SK-N-MC (cell line): ENCODE measurements around the gene TRMU.
A peak's percentile ranks its signal among the peaks of the same experiment; 100 is the strongest.

Experiments
- DNase-seq: peaks from one replicate; pipeline ENCODE4 v3.0.0-alpha.2; 2011; ENCODE audit warnings: low read depth, low spot score
- H3K27ac ChIP-seq: fragments of 200-600 bp; sonication (generic); 2 replicates; pipeline ENCODE4 v1.5.1; 2016; ENCODE audit warnings: mixed run types
- H3K36me3 ChIP-seq: fragments of 200-600 bp; sonication (generic); 2 replicates; pipeline ENCODE4 v1.6.1; 2017; ENCODE audit warnings: antibody characterized with exemption, low read length, mixed read lengths; ENCODE audit not compliant: insufficient read depth
- H3K4me3 ChIP-seq: fragments of 200-600 bp; sonication (generic); 2 replicates; pipeline ENCODE4 v1.5.1; 2016
- H3K9ac ChIP-seq: fragments of 200-600 bp; sonication (generic); 2 replicates; pipeline ENCODE4 v1.8.0; 2017; ENCODE audit warnings: mixed run types, mixed read lengths; ENCODE audit not compliant: insufficient read length
- H3K9me3 ChIP-seq: fragments of 200-600 bp; sonication (generic); 2 replicates; pipeline ENCODE4 v1.6.1; 2017; ENCODE audit warnings: low read depth, mild to moderate bottlenecking, antibody characterized with exemption, low read length, moderate library complexity, mixed read lengths
- EZH2 ChIP-seq: fragments of 200-600 bp; sonication (generic); IDR thresholded peaks from one replicate; pipeline ENCODE4 v1.6.1; 2017; ENCODE audit warnings: antibody characterized with exemption
- FOXP2 ChIP-seq: optimal IDR thresholded peaks from 2 replicates; pipeline ENCODE3; 2011; ENCODE audit warnings: mild to moderate bottlenecking, moderate library complexity; ENCODE audit not compliant: insufficient read depth; ENCODE audit errors: extremely low read length, control extremely low read depth
- POLR2AphosphoS5 ChIP-seq: IDR thresholded peaks from 2 replicates; pipeline ENCODE4 v1.6.1; 2012; ENCODE audit warnings: mild to moderate bottlenecking, low read depth, low read length, borderline replicate concordance

TRMU gene

DNA sequence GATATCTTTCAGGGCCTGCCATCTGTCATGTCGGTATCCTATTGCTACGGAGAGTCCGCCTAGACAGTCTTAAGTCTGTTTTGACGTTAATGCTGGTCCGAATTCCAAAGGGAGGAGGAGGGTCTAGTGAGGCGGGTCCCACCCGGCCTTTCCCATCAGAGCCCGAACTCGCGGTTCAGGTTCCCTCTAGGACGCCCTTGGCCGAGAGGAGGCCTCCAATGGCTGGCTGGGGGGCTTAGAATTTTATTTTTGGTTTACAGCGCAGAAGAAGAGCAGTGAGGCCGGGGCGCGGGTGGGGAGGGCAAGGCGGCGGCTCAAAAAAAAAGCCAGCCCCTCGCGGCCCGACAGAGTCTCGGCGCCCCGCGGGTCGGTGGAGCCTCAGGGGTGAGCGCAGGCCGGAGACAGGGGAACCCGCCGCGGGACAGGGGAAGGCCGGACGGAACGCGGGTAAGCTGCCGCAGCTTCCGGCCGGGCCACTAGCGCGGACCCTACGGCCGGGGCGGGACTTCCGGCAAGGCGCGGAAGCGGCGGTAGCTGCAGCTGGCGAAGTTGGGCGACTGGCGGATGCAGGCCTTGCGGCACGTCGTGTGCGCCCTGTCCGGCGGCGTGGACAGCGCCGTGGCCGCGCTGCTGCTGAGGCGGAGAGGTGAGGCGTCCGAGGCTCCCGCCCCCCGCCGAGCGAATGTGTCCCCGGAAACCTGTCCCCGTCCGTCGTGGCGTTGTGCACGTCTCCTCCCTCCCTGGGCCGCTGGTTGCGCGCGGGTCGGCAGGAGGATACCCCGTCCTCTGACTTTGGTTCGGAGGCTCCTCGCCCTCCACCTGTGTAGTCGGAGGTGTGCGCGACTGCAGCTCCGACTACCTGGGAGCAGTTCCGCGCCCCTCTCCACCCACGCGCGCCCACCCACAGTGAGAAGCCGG lies at the start of gene TRMU:
Gene TRMU (plus strand): TSS at position 514 of the 918 bp plus-strand sequence. CDS start 51 bp downstream, at position 565.
- Histone ChIP-seq H3K36me3 (peaks cover 39% of the 10 kb centered on the region), H3K27ac (peak within 1 kb of the TSS; percentile 83)
- TF ChIP-seq FOXP2, result peak; percentile 24
- no peak for TF ChIP-seq EZH2
- peak; percentile 85 for TF ChIP-seq POLR2AphosphoS5

DNA sequence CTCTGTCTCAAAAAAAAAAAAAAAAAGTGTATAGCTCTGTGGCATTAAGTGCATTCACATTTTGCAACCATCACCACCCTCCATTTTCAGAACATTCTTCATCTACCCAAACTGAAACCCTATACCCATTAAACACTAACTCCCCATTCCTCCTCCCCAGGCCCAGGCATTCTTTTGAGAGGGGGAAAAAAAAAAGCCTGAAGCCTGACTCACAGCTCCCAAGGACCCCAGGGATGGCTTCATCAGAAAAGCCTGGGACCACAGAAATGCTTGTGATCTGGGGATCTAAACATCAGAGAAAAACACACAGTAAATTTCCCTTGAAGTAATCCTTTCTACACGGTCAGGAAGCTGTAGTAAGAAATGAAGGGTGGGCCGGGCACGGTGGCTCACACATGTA lies 49.5 kb upstream of the TRMU start:
- H3K4me3 ChIP-seq, result no peak overlapping the region
- TF ChIP-seq EZH2 (no peak), POLR2AphosphoS5 (no peak), FOXP2 (no peak)
- no peak overlapping the region for H3K9ac ChIP-seq
- DNase-seq, result no peak
- no peak overlapping the region for H3K27ac ChIP-seq
- H3K36me3 ChIP-seq, result no peaks in the 10 kb centered on the region
- no peaks in the 10 kb centered on the region for H3K9me3 ChIP-seq

More for the DNA sequence above, at the start of gene TRMU:
- H3K9ac ChIP-seq, result peak within 1 kb of the TSS; percentile 96
- DNase-seq, result no peak
- no peaks in the 10 kb centered on the region for H3K9me3 ChIP-seq
- peak within 1 kb of the TSS; percentile 97 for H3K4me3 ChIP-seq

DNA sequence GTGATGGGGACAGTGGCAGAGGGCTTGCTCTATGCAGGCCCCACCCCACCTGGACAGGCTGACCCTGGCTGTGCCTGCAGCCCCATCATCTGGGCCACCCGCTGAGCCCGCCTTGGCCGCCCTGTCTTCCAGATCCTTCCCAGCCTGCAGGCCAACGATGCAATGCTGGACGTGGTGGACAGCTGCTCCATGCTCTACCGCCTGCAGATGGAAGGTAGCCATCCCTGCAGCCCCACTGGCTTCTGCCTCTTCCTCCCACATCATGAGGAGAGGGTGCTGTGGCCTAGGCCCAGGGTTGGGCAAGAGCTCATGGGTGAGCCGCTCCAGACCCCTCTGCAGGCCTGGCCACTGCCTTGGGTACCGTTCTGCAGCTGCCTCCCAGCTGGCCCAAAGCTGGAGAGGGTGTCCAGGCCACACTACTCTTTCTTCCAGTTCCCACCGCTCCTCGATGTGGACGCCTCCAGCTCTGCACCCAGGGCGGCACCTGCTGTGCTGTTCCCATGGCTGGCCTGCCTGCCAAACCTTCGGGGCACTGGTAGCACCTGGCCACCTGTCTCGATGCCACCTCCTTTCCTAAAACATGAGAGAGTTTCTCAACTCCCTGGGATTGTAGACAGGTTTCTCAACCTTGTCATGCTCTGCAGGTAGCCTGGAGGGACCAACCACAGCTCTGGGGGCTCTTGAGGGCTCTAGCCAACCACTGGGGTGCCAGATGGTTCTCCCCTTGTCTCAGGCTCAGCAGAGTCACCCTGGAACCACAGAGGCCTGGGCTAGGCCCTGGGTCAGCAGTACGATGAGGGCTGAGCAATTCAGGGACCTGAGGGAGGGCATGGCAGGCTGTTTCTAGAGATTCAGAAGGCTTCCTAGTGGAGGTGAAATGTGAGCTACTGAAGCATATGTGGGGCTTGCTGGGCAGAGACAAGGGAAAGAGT lies 48.3 kb upstream of the TRMU start:
- Histone ChIP-seq H3K9ac (no peak overlapping the region), H3K4me3 (no peak overlapping the region), H3K9me3 (no peaks in the 10 kb centered on the region), H3K27ac (no peak overlapping the region), H3K36me3 (no peaks in the 10 kb centered on the region)
- TF ChIP-seq EZH2 (no peak), POLR2AphosphoS5 (no peak), FOXP2 (no peak)
- DNase-seq, result no peak

DNA sequence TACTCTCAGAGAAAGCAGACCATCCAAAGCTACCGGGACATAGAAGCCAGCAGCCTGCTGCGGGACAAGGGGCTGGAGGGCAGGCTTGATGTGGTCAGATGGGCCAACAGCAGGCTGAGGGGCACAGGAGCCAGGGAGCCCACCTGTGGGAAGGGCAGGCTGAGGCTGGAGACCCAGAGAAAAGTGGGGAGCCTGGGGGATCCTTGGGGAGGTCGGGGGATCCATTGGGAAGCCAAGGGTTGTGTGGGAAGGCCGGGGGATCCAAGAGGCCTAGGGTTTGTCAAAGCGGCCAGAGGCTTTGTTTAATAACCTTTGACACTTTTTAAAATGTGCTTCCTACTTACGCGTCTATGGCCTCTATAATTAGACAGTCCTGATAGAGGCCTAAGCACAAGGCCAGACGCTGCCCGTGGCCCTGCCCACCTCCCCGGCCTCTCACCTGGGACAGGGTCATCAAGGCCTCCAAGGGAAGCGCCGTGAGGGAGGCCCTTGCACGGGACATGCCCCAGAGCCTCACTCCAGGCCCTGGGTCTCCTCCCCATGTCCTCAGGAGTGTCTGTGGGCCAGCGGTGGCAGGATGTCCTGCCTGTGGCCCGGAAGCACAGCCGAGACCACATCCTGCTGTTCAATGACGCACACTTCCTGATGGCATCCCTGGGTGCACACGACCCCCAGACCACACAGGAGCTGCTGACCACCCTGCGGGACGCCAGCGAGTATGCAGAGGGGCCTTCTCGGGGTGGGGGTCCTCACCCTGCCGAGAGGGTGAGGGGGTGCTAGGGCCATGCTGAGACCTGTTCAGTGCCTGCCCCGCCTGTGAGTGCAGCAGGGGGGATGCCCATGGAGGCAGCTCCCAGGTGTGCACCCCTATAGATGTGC lies 47.4 kb upstream of the TRMU start:
- H3K9me3 ChIP-seq, result no peaks in the 10 kb centered on the region
- no peak overlapping the region for H3K4me3 ChIP-seq
- TF ChIP-seq FOXP2, result no peak
- no peak for TF ChIP-seq EZH2
- no peak for TF ChIP-seq POLR2AphosphoS5
- H3K36me3 ChIP-seq, result no peaks in the 10 kb centered on the region
- H3K9ac ChIP-seq, result no peak overlapping the region
- DNase-seq, result no peak
- no peak overlapping the region for H3K27ac ChIP-seq

DNA sequence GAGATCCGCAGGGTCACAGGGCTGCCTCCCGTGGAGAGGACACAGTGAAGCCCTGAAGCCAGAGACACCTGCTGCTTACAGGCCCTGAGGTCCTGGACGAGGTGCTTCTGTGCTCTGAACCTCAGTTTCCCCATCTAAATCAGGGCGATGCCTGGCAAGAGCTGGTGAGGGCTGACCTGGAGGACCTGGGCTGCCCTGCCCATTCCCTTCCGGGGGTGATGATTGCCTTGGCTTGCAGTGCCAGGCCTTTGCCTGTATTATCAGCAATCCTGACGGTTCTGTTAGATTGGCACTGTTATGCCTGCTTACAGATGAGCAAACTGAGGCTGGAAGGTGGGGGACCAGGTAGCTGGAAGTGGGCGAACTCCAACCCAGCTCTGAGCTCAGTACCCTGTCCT lies 46.7 kb upstream of the TRMU start:
- H3K27ac ChIP-seq, result no peak overlapping the region
- TF ChIP-seq EZH2, result no peak
- TF ChIP-seq POLR2AphosphoS5, result no peak
- no peak for TF ChIP-seq FOXP2
- no peaks in the 10 kb centered on the region for H3K36me3 ChIP-seq
- H3K9me3 ChIP-seq, result no peaks in the 10 kb centered on the region
- DNase-seq, result no peak
- no peak overlapping the region for H3K4me3 ChIP-seq
- no peak overlapping the region for H3K9ac ChIP-seq

DNA sequence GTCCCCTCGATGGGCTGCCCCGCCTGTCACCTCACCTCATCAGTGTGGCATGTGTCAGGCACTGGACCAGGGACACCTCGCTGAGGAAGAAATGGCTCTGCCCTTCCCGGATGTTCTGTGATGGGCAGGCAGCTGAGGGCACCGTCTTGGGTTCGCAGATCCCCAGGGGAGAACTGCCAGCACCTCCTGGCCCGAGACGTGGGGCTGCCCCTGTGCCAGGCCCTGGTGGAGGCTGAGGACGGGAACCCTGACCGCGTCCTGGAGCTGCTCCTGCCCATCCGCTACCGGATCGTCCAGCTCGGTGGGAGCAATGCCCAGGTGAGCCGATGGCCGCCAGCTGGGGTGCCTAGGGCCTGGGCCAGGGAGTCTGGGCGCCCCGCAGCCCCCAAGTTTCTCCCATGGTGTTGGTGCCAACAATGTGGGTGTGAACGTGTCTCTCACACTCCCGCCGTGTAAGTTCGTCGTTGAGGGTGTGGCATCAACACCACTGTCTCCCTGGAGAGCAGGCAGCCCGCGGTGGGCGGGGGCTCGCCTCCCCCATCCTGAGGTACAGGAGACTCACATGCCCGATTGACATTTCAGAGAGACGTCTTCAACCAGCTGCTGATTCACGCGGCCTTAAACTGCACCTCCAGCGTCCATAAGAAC lies 46.1 kb upstream of the TRMU start:
- Histone ChIP-seq H3K27ac (no peak overlapping the region), H3K36me3 (no peaks in the 10 kb centered on the region), H3K4me3 (no peak overlapping the region), H3K9me3 (no peaks in the 10 kb centered on the region), H3K9ac (no peak overlapping the region)
- TF ChIP-seq EZH2 (no peak), POLR2AphosphoS5 (no peak), FOXP2 (no peak)
- no peak for DNase-seq

DNA sequence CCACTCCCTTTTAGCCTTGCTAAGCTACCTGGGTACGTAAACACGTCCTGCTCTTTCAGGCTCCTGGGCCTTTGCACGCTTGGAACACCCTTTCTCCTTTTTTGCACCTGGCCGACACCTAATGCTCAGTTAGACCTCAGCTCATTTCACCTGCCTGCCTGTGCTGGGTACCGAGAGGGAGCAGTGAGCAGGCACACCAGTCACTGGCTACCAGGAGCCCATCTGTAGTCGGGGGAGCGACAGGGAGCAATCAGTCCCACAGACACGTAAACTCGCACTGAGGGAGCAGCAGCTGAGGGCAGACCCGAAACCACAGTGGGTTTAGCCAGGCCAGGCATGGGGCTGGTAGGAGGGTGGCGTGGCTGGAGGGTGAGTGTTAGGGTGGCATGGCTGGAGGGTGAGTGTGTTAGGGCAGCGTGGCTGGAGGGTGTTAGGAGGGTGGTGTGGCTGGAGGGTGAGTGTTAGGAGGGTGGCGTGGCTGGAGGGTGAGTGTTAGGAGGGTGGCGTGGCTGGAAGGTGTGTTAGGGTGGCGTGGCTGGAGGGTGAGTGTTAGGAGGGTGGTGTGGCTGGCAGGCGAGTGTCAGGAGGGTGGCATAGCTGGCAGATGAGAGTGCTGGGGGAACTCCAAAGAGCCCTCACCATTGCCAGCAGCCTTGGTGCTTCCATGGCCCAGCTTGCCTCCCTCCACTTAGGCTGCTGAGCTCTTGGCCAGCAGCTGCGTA lies 45.2 kb upstream of the TRMU start:
- no peak overlapping the region for H3K4me3 ChIP-seq
- H3K9ac ChIP-seq, result no peak overlapping the region
- TF ChIP-seq POLR2AphosphoS5 (no peak), EZH2 (no peak), FOXP2 (no peak)
- no peaks in the 10 kb centered on the region for H3K36me3 ChIP-seq
- no peaks in the 10 kb centered on the region for H3K9me3 ChIP-seq
- H3K27ac ChIP-seq, result no peak overlapping the region
- no peak for DNase-seq
